GM23338 (cell line): Measurements from ENCODE around the gene ACYP1. TPM values are rescaled to one million over a fixed set of nuclear protein-coding genes. Genes with fewer than 3 reads are reported as not detected.

Experiments
- ATAC-seq: fragments of 200-7000 bp; cut with Tn5 transposase; 3 replicates; pipeline ENCODE4 v1.9.1; 2020
- DNase-seq: peaks from one replicate; pipeline ENCODE4 v3.0.0-alpha.2; 2015; ENCODE audit warnings: low spot score
- H2AFZ ChIP-seq: fragments of 200-600 bp; sonication (generic); 2 replicates; pipeline ENCODE4 v1.8.0; 2016; ENCODE audit warnings: antibody characterized with exemption, mild to moderate bottlenecking, moderate library complexity
- H3F3A ChIP-seq: fragments of 200-600 bp; sonication (generic); replicated peaks from 2 replicates; pipeline ENCODE4 v1.8.0; 2017; ENCODE audit warnings: antibody characterized with exemption, mixed run types, low read depth
- H3K27ac ChIP-seq: fragments of 200-600 bp; sonication (generic); 2 replicates; pipeline ENCODE4 v1.6.1; 2016; ENCODE audit warnings: low read depth
- H3K27me3 ChIP-seq: fragments of 200-600 bp; sonication (generic); 2 replicates; pipeline ENCODE4 v1.8.0; 2016; ENCODE audit warnings: mild to moderate bottlenecking, mixed run types, moderate library complexity; ENCODE audit not compliant: insufficient read depth
- H3K36me3 ChIP-seq: fragments of 200-600 bp; sonication (generic); 2 replicates; pipeline ENCODE4 v1.8.0; 2016; ENCODE audit warnings: mild to moderate bottlenecking; ENCODE audit not compliant: insufficient read depth
- H3K4me1 ChIP-seq: fragments of 200-600 bp; sonication (generic); 2 replicates; pipeline ENCODE4 v1.8.0; 2016; ENCODE audit warnings: mild to moderate bottlenecking, moderate library complexity; ENCODE audit not compliant: insufficient read depth
- H3K4me2 ChIP-seq: fragments of 200-600 bp; sonication (generic); 2 replicates; pipeline ENCODE4 v1.7.1; 2017; ENCODE audit warnings: mixed run types
- H3K4me3 ChIP-seq: fragments of 200-600 bp; sonication (generic); 2 replicates; pipeline ENCODE4 v1.6.1; 2016; ENCODE audit warnings: mixed run types
- H3K79me2 ChIP-seq: fragments of 200-600 bp; sonication (generic); replicated peaks from 2 replicates; pipeline ENCODE4 v1.8.0; 2017; ENCODE audit warnings: mild to moderate bottlenecking; ENCODE audit not compliant: insufficient read depth
- H3K9me2 ChIP-seq: fragments of 200-600 bp; sonication (generic); 2 replicates; pipeline ENCODE4 v1.8.0; 2017; ENCODE audit not compliant: insufficient read depth
- H4K20me1 ChIP-seq: fragments of 200-600 bp; sonication (generic); replicated peaks from 2 replicates; pipeline ENCODE4 v1.8.0; 2017; ENCODE audit warnings: mild to moderate bottlenecking; ENCODE audit not compliant: insufficient read depth
- H3K27ac Mint-ChIP-seq: 2 replicates; pipeline ENCODE4 v1.8.0; 2020; ENCODE audit warnings: inconsistent platforms, mild to moderate bottlenecking, moderate library complexity, mixed read lengths
- H3K27me3 Mint-ChIP-seq: 3 replicates; pipeline ENCODE4 v1.8.0; 2022; ENCODE audit warnings: low read depth, mild to moderate bottlenecking, moderate library complexity, mixed read lengths, inconsistent platforms; ENCODE audit not compliant: insufficient read depth, poor library complexity
- H3K36me3 Mint-ChIP-seq: 3 replicates; pipeline ENCODE4 v1.8.0; 2021; ENCODE audit warnings: low read depth, mild to moderate bottlenecking, inconsistent platforms, moderate library complexity, mixed read lengths
- H3K4me1 Mint-ChIP-seq: 3 replicates; pipeline ENCODE4 v1.8.0; 2020; ENCODE audit warnings: mild to moderate bottlenecking, inconsistent platforms, mixed read lengths
- H3K4me3 Mint-ChIP-seq: 3 replicates; pipeline ENCODE4 v1.8.0; 2021; ENCODE audit warnings: moderate library complexity, mild to moderate bottlenecking, inconsistent platforms, mixed read lengths
- H3K9me3 Mint-ChIP-seq: 3 replicates; pipeline ENCODE4 v1.8.0; 2020; ENCODE audit warnings: moderate library complexity, mild to moderate bottlenecking, inconsistent platforms, mixed read lengths
- EZH2phosphoT487 ChIP-seq: fragments of 200-600 bp; sonication (generic); IDR thresholded peaks from one replicate; pipeline ENCODE4 v1.8.1; 2018; ENCODE audit warnings: antibody characterized with exemption; ENCODE audit not compliant: unreplicated experiment
- JUNB ChIP-seq: IDR thresholded peaks from one replicate; pipeline ENCODE4 v1.6.1; 2016; ENCODE audit warnings: antibody characterized with exemption; ENCODE audit not compliant: unreplicated experiment
- NANOG ChIP-seq: IDR thresholded peaks from 2 replicates; pipeline ENCODE4 v1.6.1; 2016; ENCODE audit warnings: antibody characterized with exemption, borderline replicate concordance
- POLR2AphosphoS5 ChIP-seq: IDR thresholded peaks from 2 replicates; pipeline ENCODE4 v1.6.1; 2016; ENCODE audit warnings: antibody characterized with exemption, low read depth
- STAT1 ChIP-seq: IDR thresholded peaks from one replicate; pipeline ENCODE4 v1.6.1; 2016; ENCODE audit warnings: antibody characterized with exemption; ENCODE audit not compliant: unreplicated experiment
- ZNF331 ChIP-seq: fragments of 250-450 bp; sonication (Bioruptor Pico); IDR thresholded peaks from 2 replicates; pipeline ENCODE4 v1.5.0; 2020; ENCODE audit warnings: low read depth, mild to moderate bottlenecking, moderate library complexity
- polyA plus RNA-seq: library from polyadenylated mRNA; unstranded; fragments of >200 nt; fragmentation: Nextera tagmentation; extraction: Ambion mirVana; gene quantifications from 2 replicates; pipeline ENCODE4 v1.2.1, GENCODE V29; 2016
- total RNA-seq: library from RNA; depleted of rRNA; stranded (reverse); fragments of >200 nt; shearing (Covaris generic); gene quantifications from 2 replicates; pipeline ENCODE4 v1.2.3, GENCODE V29; 2014
- TF ChIP-seq, protein P1 (sequence below): fragments of 250-450 bp; sonication (Bioruptor Pico); IDR thresholded peaks from 2 replicates; pipeline ENCODE4 v1.5.0; 2020; ENCODE audit warnings: mild to moderate bottlenecking, moderate library complexity
- TF ChIP-seq, protein P2 (sequence below), 2 experiments: fragments of 200-600 bp in 1 of 2; sonication (generic) in 1 of 2; conservative IDR thresholded peaks; 2 replicates each; pipeline versions ENCODE4 v1.5.1 to v1.6.1; 2016 to 2017; ENCODE audit warnings: antibody characterized with exemption in 2 of 2, low read depth in 2 of 2, mild to moderate bottlenecking in 2 of 2, moderate library complexity in 1 of 2
- TF ChIP-seq, protein P3 (sequence below): IDR thresholded peaks from 2 replicates; pipeline ENCODE4 v1.6.1; 2016; ENCODE audit warnings: antibody characterized with exemption
- TF ChIP-seq, protein P4 (sequence below): IDR thresholded peaks from one replicate; pipeline ENCODE4 v1.6.1; 2018; ENCODE audit warnings: antibody characterized with exemption; ENCODE audit not compliant: unreplicated experiment

ACYP1 gene
- total and polyA plus RNA-seq, 2 experiments from 2014 or later: 18.4 to 104 TPM

DNA sequence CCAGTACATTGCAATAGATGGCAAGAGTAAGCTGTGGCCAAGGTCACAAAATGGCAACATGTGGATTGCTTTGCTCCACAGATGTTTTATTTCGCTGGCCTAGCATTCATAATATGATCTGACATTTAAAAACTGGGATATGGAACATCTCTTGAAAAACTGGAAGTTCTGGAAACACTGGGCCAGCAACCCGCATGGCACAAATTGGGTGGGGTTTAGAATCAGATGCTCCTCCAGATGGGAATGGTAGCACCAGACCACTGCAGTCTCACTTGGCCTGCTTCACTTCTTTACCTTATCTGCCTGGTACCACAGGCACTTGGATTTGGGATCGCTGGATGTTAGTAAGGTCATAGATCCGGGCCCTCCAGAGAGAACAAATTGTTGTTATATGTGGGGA lies 15.7 kb upstream of the ACYP1 start (continued):
- TF ChIP-seq, protein P1, sequence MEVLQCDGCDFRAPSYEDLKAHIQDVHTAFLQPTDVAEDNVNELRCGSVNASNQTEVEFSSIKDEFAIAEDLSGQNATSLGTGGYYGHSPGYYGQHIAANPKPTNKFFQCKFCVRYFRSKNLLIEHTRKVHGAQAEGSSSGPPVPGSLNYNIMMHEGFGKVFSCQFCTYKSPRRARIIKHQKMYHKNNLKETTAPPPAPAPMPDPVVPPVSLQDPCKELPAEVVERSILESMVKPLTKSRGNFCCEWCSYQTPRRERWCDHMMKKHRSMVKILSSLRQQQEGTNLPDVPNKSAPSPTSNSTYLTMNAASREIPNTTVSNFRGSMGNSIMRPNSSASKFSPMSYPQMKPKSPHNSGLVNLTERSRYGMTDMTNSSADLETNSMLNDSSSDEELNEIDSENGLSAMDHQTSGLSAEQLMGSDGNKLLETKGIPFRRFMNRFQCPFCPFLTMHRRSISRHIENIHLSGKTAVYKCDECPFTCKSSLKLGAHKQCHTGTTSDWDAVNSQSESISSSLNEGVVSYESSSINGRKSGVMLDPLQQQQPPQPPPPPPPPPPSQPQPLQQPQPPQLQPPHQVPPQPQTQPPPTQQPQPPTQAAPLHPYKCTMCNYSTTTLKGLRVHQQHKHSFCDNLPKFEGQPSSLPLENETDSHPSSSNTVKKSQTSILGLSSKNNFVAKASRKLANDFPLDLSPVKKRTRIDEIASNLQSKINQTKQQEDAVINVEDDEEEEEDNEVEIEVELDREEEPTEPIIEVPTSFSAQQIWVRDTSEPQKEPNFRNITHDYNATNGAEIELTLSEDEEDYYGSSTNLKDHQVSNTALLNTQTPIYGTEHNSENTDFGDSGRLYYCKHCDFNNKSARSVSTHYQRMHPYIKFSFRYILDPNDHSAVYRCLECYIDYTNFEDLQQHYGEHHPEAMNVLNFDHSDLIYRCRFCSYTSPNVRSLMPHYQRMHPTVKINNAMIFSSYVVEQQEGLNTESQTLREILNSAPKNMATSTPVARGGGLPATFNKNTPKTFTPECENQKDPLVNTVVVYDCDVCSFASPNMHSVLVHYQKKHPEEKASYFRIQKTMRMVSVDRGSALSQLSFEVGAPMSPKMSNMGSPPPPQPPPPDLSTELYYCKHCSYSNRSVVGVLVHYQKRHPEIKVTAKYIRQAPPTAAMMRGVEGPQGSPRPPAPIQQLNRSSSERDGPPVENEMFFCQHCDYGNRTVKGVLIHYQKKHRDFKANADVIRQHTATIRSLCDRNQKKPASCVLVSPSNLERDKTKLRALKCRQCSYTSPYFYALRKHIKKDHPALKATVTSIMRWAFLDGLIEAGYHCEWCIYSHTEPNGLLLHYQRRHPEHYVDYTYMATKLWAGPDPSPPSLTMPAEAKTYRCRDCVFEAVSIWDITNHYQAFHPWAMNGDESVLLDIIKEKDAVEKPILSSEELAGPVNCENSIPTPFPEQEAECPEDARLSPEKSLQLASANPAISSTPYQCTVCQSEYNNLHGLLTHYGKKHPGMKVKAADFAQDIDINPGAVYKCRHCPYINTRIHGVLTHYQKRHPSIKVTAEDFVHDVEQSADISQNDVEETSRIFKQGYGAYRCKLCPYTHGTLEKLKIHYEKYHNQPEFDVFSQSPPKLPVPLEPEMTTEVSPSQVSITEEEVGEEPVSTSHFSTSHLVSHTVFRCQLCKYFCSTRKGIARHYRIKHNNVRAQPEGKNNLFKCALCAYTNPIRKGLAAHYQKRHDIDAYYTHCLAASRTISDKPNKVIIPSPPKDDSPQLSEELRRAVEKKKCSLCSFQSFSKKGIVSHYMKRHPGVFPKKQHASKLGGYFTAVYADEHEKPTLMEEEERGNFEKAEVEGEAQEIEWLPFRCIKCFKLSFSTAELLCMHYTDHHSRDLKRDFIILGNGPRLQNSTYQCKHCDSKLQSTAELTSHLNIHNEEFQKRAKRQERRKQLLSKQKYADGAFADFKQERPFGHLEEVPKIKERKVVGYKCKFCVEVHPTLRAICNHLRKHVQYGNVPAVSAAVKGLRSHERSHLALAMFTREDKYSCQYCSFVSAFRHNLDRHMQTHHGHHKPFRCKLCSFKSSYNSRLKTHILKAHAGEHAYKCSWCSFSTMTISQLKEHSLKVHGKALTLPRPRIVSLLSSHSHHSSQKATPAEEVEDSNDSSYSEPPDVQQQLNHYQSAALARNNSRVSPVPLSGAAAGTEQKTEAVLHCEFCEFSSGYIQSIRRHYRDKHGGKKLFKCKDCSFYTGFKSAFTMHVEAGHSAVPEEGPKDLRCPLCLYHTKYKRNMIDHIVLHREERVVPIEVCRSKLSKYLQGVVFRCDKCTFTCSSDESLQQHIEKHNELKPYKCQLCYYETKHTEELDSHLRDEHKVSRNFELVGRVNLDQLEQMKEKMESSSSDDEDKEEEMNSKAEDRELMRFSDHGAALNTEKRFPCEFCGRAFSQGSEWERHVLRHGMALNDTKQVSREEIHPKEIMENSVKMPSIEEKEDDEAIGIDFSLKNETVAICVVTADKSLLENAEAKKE (CRISPR knock-in tag): no peak
- TF ChIP-seq ZNF331 (CRISPR knock-in tag): no peak
- no peak for TF ChIP-seq JUNB
- TF ChIP-seq, protein P2, sequence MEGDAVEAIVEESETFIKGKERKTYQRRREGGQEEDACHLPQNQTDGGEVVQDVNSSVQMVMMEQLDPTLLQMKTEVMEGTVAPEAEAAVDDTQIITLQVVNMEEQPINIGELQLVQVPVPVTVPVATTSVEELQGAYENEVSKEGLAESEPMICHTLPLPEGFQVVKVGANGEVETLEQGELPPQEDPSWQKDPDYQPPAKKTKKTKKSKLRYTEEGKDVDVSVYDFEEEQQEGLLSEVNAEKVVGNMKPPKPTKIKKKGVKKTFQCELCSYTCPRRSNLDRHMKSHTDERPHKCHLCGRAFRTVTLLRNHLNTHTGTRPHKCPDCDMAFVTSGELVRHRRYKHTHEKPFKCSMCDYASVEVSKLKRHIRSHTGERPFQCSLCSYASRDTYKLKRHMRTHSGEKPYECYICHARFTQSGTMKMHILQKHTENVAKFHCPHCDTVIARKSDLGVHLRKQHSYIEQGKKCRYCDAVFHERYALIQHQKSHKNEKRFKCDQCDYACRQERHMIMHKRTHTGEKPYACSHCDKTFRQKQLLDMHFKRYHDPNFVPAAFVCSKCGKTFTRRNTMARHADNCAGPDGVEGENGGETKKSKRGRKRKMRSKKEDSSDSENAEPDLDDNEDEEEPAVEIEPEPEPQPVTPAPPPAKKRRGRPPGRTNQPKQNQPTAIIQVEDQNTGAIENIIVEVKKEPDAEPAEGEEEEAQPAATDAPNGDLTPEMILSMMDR (conservative IDR thresholded peaks at IDR 0.05; ENCODE audit: low read depth in 2 of 2): no peak

DNA sequence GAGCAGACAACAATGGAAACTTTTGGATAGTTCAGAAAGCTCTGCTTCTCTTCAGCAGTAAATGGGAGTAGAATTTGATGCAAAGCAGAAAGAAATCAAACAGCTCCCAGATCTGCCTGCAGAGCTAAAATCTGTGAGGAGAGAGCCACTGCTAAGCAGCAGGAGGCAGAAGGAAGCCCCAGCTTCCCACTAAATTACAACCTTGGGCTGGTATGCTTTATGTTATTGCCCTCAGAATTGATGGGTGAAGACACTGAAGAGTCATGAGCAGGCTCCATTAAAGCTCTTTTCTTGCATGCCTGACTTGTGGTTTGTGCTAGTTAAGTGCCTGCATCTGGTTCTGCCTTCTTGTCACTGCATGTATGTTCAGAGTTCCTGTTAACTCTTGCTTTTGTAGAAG lies 14.0 kb upstream of the ACYP1 start:
- no peaks in the 10 kb centered on the region; the same call in 2 of the 3 replicates for H3K4me1 Mint-ChIP-seq
- Histone ChIP-seq H3F3A (no peaks in the 10 kb centered on the region), H3K4me3 (no peak overlapping the region), H2AFZ (no peak overlapping the region), H3K4me1 (no peaks in the 10 kb centered on the region), H3K36me3 (no peaks in the 10 kb centered on the region), H4K20me1 (no peaks in the 10 kb centered on the region), H3K79me2 (no peaks in the 10 kb centered on the region), H3K27ac (no peak overlapping the region), H3K27me3 (no peaks in the 10 kb centered on the region), H3K9me2 (no peaks in the 10 kb centered on the region), H3K4me2 (no peak overlapping the region)
- ATAC-seq (no peak), DNase-seq (no peak)
- 0 out of 2 replicates have a peak overlapping the region, but pooled peaks have one; percentile 34 for H3K27ac Mint-ChIP-seq
- no peak overlapping the region for H3K4me3 Mint-ChIP-seq
- TF ChIP-seq STAT1 (no peak), ZNF331 (CRISPR knock-in tag) (no peak), JUNB (no peak), NANOG (no peak), EZH2phosphoT487 (no peak), POLR2AphosphoS5 (no peak)
- TF ChIP-seq, protein P3, sequence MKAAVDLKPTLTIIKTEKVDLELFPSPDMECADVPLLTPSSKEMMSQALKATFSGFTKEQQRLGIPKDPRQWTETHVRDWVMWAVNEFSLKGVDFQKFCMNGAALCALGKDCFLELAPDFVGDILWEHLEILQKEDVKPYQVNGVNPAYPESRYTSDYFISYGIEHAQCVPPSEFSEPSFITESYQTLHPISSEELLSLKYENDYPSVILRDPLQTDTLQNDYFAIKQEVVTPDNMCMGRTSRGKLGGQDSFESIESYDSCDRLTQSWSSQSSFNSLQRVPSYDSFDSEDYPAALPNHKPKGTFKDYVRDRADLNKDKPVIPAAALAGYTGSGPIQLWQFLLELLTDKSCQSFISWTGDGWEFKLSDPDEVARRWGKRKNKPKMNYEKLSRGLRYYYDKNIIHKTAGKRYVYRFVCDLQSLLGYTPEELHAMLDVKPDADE: no peak
- TF ChIP-seq, protein P2 (conservative IDR thresholded peaks at IDR 0.05; ENCODE audit: low read depth in 2 of 2): no peak
- TF ChIP-seq, protein P4, sequence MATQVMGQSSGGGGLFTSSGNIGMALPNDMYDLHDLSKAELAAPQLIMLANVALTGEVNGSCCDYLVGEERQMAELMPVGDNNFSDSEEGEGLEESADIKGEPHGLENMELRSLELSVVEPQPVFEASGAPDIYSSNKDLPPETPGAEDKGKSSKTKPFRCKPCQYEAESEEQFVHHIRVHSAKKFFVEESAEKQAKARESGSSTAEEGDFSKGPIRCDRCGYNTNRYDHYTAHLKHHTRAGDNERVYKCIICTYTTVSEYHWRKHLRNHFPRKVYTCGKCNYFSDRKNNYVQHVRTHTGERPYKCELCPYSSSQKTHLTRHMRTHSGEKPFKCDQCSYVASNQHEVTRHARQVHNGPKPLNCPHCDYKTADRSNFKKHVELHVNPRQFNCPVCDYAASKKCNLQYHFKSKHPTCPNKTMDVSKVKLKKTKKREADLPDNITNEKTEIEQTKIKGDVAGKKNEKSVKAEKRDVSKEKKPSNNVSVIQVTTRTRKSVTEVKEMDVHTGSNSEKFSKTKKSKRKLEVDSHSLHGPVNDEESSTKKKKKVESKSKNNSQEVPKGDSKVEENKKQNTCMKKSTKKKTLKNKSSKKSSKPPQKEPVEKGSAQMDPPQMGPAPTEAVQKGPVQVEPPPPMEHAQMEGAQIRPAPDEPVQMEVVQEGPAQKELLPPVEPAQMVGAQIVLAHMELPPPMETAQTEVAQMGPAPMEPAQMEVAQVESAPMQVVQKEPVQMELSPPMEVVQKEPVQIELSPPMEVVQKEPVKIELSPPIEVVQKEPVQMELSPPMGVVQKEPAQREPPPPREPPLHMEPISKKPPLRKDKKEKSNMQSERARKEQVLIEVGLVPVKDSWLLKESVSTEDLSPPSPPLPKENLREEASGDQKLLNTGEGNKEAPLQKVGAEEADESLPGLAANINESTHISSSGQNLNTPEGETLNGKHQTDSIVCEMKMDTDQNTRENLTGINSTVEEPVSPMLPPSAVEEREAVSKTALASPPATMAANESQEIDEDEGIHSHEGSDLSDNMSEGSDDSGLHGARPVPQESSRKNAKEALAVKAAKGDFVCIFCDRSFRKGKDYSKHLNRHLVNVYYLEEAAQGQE: no peak
- H3K9me3 Mint-ChIP-seq: no peaks in the 10 kb centered on the region
- peaks cover 5% of the 10 kb centered on the region; the same call in 1 of the 3 replicates for H3K36me3 Mint-ChIP-seq
- H3K27me3 Mint-ChIP-seq: peaks cover 2% of the 10 kb centered on the region
